A549 (cell line): ENCODE data around the gene DDX11. TPM values are rescaled to one million over a fixed set of nuclear protein-coding genes. Genes with fewer than 3 reads are reported as not detected.

Source experiments
- ATAC-seq, 2 experiments: fragments of 200-7000 bp in 1 of 2; fragments of >200 bp in 1 of 2; cut with Nextera tagmentation in 1 of 2; cut with Tn5 transposase in 1 of 2; 3 replicates each; pipeline versions ENCODE4 v1.8.0 to v1.9.1; 2018 to 2020; ENCODE audit warnings: mild to moderate bottlenecking in 1 of 2, moderate library complexity in 1 of 2
- CTCF ChIA-PET: fragments of 300-600 bp; sonication (Branson Sonifier 250); formaldehyde crosslinking; extraction: SDS; loops from one replicate; lab custom pipeline; 2021; ENCODE audit warnings: antibody characterized with exemption, inconsistent platforms; lab: Yijun Ruan, JAX
- POLR2A ChIA-PET: fragments of 350-600 bp; formaldehyde crosslinking; extraction: SDS; loops from one replicate; lab custom pipeline; 2021; ENCODE audit warnings: antibody characterized with exemption, inconsistent platforms; lab: Yijun Ruan, JAX
- DNase-seq, 2 experiments: peaks; one replicate each; pipeline versions ENCODE4 v3.0.0 to v3.0.0-alpha.2; 2011 to 2016; ENCODE audit warnings: low read depth in 1 of 2, low spot score in 1 of 2
- FAIRE-seq: peaks from 2 replicates; lab custom pipeline; 2011; peaks lifted over from hg19 to GRCh38; lab: Jason Lieb, UNC
- H3K27ac ChIP-seq, 2 experiments: fragments of >200 bp; sonication (Bioruptor Twin); formaldehyde crosslinking; 3 replicates each; pipeline ENCODE4 v1.5.1; 2016 to 2017
- H3K4me1 ChIP-seq: fragments of >200 bp; sonication (Bioruptor Twin); formaldehyde crosslinking; 3 replicates; pipeline ENCODE4 v1.6.1; 2016
- H3K4me2 ChIP-seq: fragments of >200 bp; sonication (Bioruptor Twin); formaldehyde crosslinking; 3 replicates; pipeline ENCODE4 v1.6.1; 2016
- H3K4me3 ChIP-seq: fragments of >200 bp; sonication (Bioruptor Twin); formaldehyde crosslinking; 3 replicates; pipeline ENCODE4 v1.5.1; 2016
- H3K9me3 ChIP-seq: fragments of >200 bp; sonication (Bioruptor Twin); formaldehyde crosslinking; 3 replicates; pipeline ENCODE4 v1.6.1; 2016
- CBX2 ChIP-seq: fragments of 200-600 bp; sonication (generic); IDR thresholded peaks from 2 replicates; pipeline ENCODE4 v1.6.1; 2016; ENCODE audit warnings: low read depth, mild to moderate bottlenecking, borderline replicate concordance
- CBX8 ChIP-seq: fragments of 200-600 bp; sonication (generic); IDR thresholded peaks from 2 replicates; pipeline ENCODE4 v1.6.1; 2016
- CEBPB ChIP-seq, 2 experiments: fragments of >200 bp in 1 of 2; sonication (Bioruptor Twin) in 1 of 2; formaldehyde crosslinking in 1 of 2; IDR thresholded peaks; 2 replicates each; pipeline ENCODE4 v1.6.1; 2012 to 2016
- CHD2 ChIP-seq: fragments of 150-350 bp; IDR thresholded peaks from 2 replicates; pipeline ENCODE4 v1.6.1; 2014; ENCODE audit warnings: low read length; ENCODE audit not compliant: partially characterized antibody
- CTCF ChIP-seq: fragments of >200 bp; sonication (Bioruptor Twin); formaldehyde crosslinking; IDR thresholded peaks from 3 replicates; pipeline ENCODE4 v1.5.1; 2016
- E2F6 ChIP-seq: IDR thresholded peaks from 2 replicates; pipeline ENCODE4 v1.6.1; 2012; ENCODE audit warnings: low read depth, borderline replicate concordance
- EHMT2 ChIP-seq: fragments of 200-600 bp; sonication (generic); IDR thresholded peaks from 2 replicates; pipeline ENCODE4 v1.6.1; 2016; ENCODE audit warnings: antibody characterized with exemption, low read depth, mild to moderate bottlenecking, moderate library complexity
- EP300 ChIP-seq, 2 experiments: fragments of >200 bp; sonication (Bioruptor Twin); formaldehyde crosslinking; IDR thresholded peaks; 2 replicates in 1 of 2; 3 replicates in 1 of 2; pipeline ENCODE4 v1.6.1; 2016 to 2017
- ESRRA ChIP-seq: fragments of 150-350 bp; IDR thresholded peaks from 2 replicates; pipeline ENCODE4 v1.6.1; 2014; ENCODE audit warnings: mild to moderate bottlenecking, low read length, borderline replicate concordance
- FOSB ChIP-seq: fragments of 250-450 bp; sonication (Bioruptor Pico); IDR thresholded peaks from 2 replicates; pipeline ENCODE4 v1.5.0; 2020; ENCODE audit warnings: mild to moderate bottlenecking, moderate library complexity
- FOSL2 ChIP-seq, 2 experiments: fragments of 450-650 bp in 1 of 2; fragments of >200 bp in 1 of 2; sonication (Bioruptor Twin) in 1 of 2; formaldehyde crosslinking; IDR thresholded peaks; 2 replicates each; pipeline versions ENCODE4 v1.5.0 to v1.6.1; 2016 to 2020; ENCODE audit warnings: mild to moderate bottlenecking in 1 of 2, moderate library complexity in 1 of 2
- FOXS1 ChIP-seq: fragments of 250-450 bp; sonication (Bioruptor Pico); IDR thresholded peaks from 2 replicates; pipeline ENCODE4 v1.5.0; 2020; ENCODE audit warnings: mild to moderate bottlenecking, moderate library complexity
- HMGXB4 ChIP-seq: fragments of 250-450 bp; sonication (Bioruptor Pico); IDR thresholded peaks from 2 replicates; pipeline ENCODE4 v1.5.0; 2021; ENCODE audit warnings: mild to moderate bottlenecking, moderate library complexity, borderline replicate concordance
- HOXA7 ChIP-seq: fragments of 250-450 bp; sonication (Bioruptor Pico); IDR thresholded peaks from 2 replicates; pipeline ENCODE4 v1.5.0; 2020; ENCODE audit warnings: mild to moderate bottlenecking, moderate library complexity
- HOXB13 ChIP-seq: fragments of 250-450 bp; sonication (Bioruptor Pico); IDR thresholded peaks from 2 replicates; pipeline ENCODE4 v1.5.0; 2020; ENCODE audit warnings: low read depth, mild to moderate bottlenecking, moderate library complexity
- KDM1A ChIP-seq: fragments of 200-600 bp; sonication (generic); IDR thresholded peaks from 2 replicates; pipeline ENCODE4 v1.6.1; 2016; ENCODE audit warnings: low read depth, mild to moderate bottlenecking
- NFE2L2 ChIP-seq: fragments of 150-350 bp; conservative IDR thresholded peaks from 2 replicates; pipeline ENCODE4 v1.6.1; 2014; ENCODE audit warnings: low read length
- NPAS2 ChIP-seq: fragments of 250-450 bp; sonication (Bioruptor Pico); IDR thresholded peaks from 2 replicates; pipeline ENCODE4 v1.8.0; 2022; ENCODE audit warnings: mild to moderate bottlenecking, moderate library complexity, borderline replicate concordance
- NR3C1 ChIP-seq: fragments of >200 bp; sonication (Bioruptor Twin); formaldehyde crosslinking; IDR thresholded peaks from 3 replicates; pipeline ENCODE4 v1.6.1; 2017
- POLR2A ChIP-seq: IDR thresholded peaks from 2 replicates; pipeline ENCODE4 v1.6.1; 2012; ENCODE audit warnings: mild to moderate bottlenecking, low read length
- POLR2AphosphoS2 ChIP-seq: conservative IDR thresholded peaks from 2 replicates; pipeline ENCODE4 v1.6.1; 2012; ENCODE audit warnings: low read length, improper control_type of control experiment, inconsistent platforms
- RCOR1 ChIP-seq: fragments of 150-350 bp; IDR thresholded peaks from 2 replicates; pipeline ENCODE4 v1.6.1; 2014; ENCODE audit warnings: antibody characterized with exemption, low read length, low read depth
- RNF2 ChIP-seq: fragments of 200-600 bp; sonication (generic); IDR thresholded peaks from 2 replicates; pipeline ENCODE4 v1.6.1; 2016; ENCODE audit warnings: low read depth, mild to moderate bottlenecking, antibody characterized with exemption, moderate library complexity, borderline replicate concordance
- SMC3 ChIP-seq: fragments of >200 bp; sonication (Bioruptor Twin); formaldehyde crosslinking; IDR thresholded peaks from 3 replicates; pipeline ENCODE4 v1.6.1; 2018; ENCODE audit warnings: inconsistent platforms
- TP53 ChIP-seq: fragments of 250-450 bp; sonication (Bioruptor Pico); IDR thresholded peaks from 2 replicates; pipeline ENCODE4 v1.5.0; 2021; ENCODE audit warnings: mild to moderate bottlenecking, moderate library complexity
- ZC3H11A ChIP-seq: fragments of 450-650 bp; IDR thresholded peaks from 2 replicates; pipeline ENCODE4 v1.6.1; 2014; ENCODE audit warnings: antibody characterized with exemption, mild to moderate bottlenecking
- ZNF302 ChIP-seq: fragments of 250-450 bp; sonication (Bioruptor Pico); IDR thresholded peaks from 2 replicates; pipeline ENCODE4 v1.9.0; 2021; ENCODE audit warnings: inconsistent platforms, mild to moderate bottlenecking, moderate library complexity
- WGBS: methylation state at CpG from one replicate; pipeline ENCODE4 v1.1.6; 2017; ENCODE audit errors: missing lambda C conversion rate; 5-methylcytosine and 5-hydroxymethylcytosine counted together
- polyA plus RNA-seq, 4 experiments: library from polyadenylated mRNA; depleted of rRNA in 3 of 4; stranded (reverse); fragments of >200 nt; fragmentation: RNase III in 1 of 4; extraction: RNeasy Plus Mini Kit Qiagen cat#74134 plus additional on column Dnase treatment in 1 of 4; gene quantifications; 2 replicates in 3 of 4; 3 replicates in 1 of 4; pipeline ENCODE4 v1.2.3, GENCODE V29; 2011 to 2017

Gene DDX11
- polyA plus RNA-seq, 2 of the 4 experiments (the other 2 are of a cell fraction), result 36.7 to 69.2 TPM

- CTCF ChIA-PET, result interaction anchor here (1.3 kb wide), 1 partner anchor 189 kb away, joined by 5 read pairs; no protein-coding TSS in a partner anchor
- no peak for DNase-seq
- TF ChIP-seq TP53 (no peak), ESRRA (no peak), POLR2A (no peak), RCOR1 (no peak), FOSL2 (IDR thresholded peaks at IDR 0.05) (no peak), FOSL2 (CRISPR knock-in tag; IDR thresholded peaks at IDR 0.05) (no peak), NPAS2 (CRISPR knock-in tag) (no peak), NFE2L2 (no peak), CBX2 (no peak), E2F6 (no peak), CBX8 (no peak), CHD2 (no peak), FOSB (CRISPR knock-in tag) (no peak), SMC3 (no peak), CTCF (no peak), RNF2 (no peak), EP300 (IDR thresholded peaks at IDR 0.05) (no peak)
- TF ChIP-seq, all 56 proteins: peak for 0
- 0 out of 3 replicates have a peak overlapping the region, but pooled peaks have one; percentile 7 for H3K4me2 ChIP-seq
- peaks cover 10% of the 10 kb centered on the region; the same call in 1 of the 3 replicates for H3K4me1 ChIP-seq
- no peak overlapping the region for H3K27ac ChIP-seq
- H3K4me3 ChIP-seq, result no peak overlapping the region
- POLR2A ChIA-PET, result no interaction called here
- WGBS, result 62% methylated on average over 4 of the region's 4 CpGs
- FAIRE-seq (no peak), ATAC-seq (peak in 1 of 2 experiments; percentile 34; a peak in 2 of 6 replicates)
- H3K9me3 ChIP-seq, result no peaks in the 10 kb centered on the region
Measured at GRCh38 chr12:31035967-31036665, 37.5 kb upstream of the DDX11 start.

GRCh38 chr12:31037028-31037427 lies 36.6 kb upstream of the DDX11 start:
- TF ChIP-seq ZC3H11A (no peak), HOXA7 (CRISPR knock-in tag) (no peak), ESRRA (no peak), EHMT2 (no peak), NFE2L2 (no peak), NR3C1 (no peak), POLR2AphosphoS2 (no peak), HOXB13 (no peak), FOXS1 (CRISPR knock-in tag) (no peak), NPAS2 (CRISPR knock-in tag) (no peak), ZNF302 (CRISPR knock-in tag) (no peak), FOSB (CRISPR knock-in tag) (no peak), HMGXB4 (CRISPR knock-in tag) (no peak), CEBPB (IDR thresholded peaks at IDR 0.05) (no peak), KDM1A (no peak)
- H3K27ac ChIP-seq, result no peak overlapping the region
- FAIRE-seq, result no peak
- no peaks in the 10 kb centered on the region for H3K9me3 ChIP-seq
- CTCF ChIA-PET, result interaction anchor here (1.0 kb wide), 1 partner anchor 14 kb away, joined by 4 read pairs; no protein-coding TSS in a partner anchor
- POLR2A ChIA-PET, result no interaction called here
- 80% methylated on average over 1 of the region's 1 CpG for WGBS
- no peak overlapping the region for H3K4me3 ChIP-seq
- DNase-seq, result no peak
- peaks cover 10% of the 10 kb centered on the region; the same call in 1 of the 3 replicates for H3K4me1 ChIP-seq
- H3K4me2 ChIP-seq, result no peak overlapping the region
- no peak for ATAC-seq
